Measurements from ENCODE around the gene SLC25A13. TPM values are rescaled to one million over a fixed set of nuclear protein-coding genes. Genes with fewer than 3 reads are reported as not detected.

SLC25A13 gene
- total and polyA plus RNA-seq, 2 of the 13 experiments (the other 11 are each of a cell fraction or from before 2014, with no cell fraction given): 36.2 to 84.9 TPM

- peak; percentile 96 for TF ChIP-seq RERE (CRISPR knock-in tag; IDR thresholded peaks at IDR 0.05; ENCODE audit: low read depth)
- peak; percentile 33; the same call in 1 of the 2 replicates for TF ChIP-seq SOX13 (IDR thresholded peaks at IDR 0.05)
- peak in 1 of 2 experiments; percentile 91; a peak in 2 of 4 replicates for TF ChIP-seq SOX13 (CRISPR knock-in tag; conservative IDR thresholded peaks at IDR 0.05 in 1 of 2, IDR thresholded peaks at IDR 0.05 in 1 of 2)
- peak; percentile 84 for TF ChIP-seq RARA (CRISPR knock-in tag; IDR thresholded peaks at IDR 0.05)
- peak; percentile 74 for TF ChIP-seq ZMYM3 (CRISPR knock-in tag; IDR thresholded peaks at IDR 0.05)
- TF ChIP-seq MEF2D (CRISPR knock-in tag; IDR thresholded peaks at IDR 0.05): peak; percentile 92
- TF ChIP-seq HOMEZ (CRISPR knock-in tag; IDR thresholded peaks at IDR 0.05; ENCODE audit: low read depth): peak; percentile 75; the same call in 1 of the 2 replicates
- peak; percentile 86 for TF ChIP-seq ZNF143 (CRISPR knock-in tag; IDR thresholded peaks at IDR 0.05)
- peak; percentile 99 for TF ChIP-seq GATAD2A (CRISPR knock-in tag; IDR thresholded peaks at IDR 0.05)
- TF ChIP-seq TEAD3 (CRISPR knock-in tag; optimal IDR thresholded peaks at IDR 0.05; ENCODE audit: borderline replicate concordance): peak; percentile 57
- TF ChIP-seq MAZ (IDR thresholded peaks at IDR 0.05; ENCODE audit: borderline replicate concordance, low read depth, low read length): no peak; the same call in 1 of the 2 replicates
- peak; percentile 63; the same call in 1 of the 2 replicates for TF ChIP-seq MAZ (CRISPR knock-in tag; IDR thresholded peaks at IDR 0.05; ENCODE audit: low read depth)
- TF ChIP-seq ESRRA (CRISPR knock-in tag; IDR thresholded peaks at IDR 0.05; ENCODE audit: low read depth): 0 out of 2 replicates have a peak, but pooled peaks have one; percentile 35
- TF ChIP-seq ZNF354B (CRISPR knock-in tag; IDR thresholded peaks at IDR 0.05): peak; percentile 67; the same call in 1 of the 2 replicates
- TF ChIP-seq GATAD1 (CRISPR knock-in tag; IDR thresholded peaks at IDR 0.05): 0 out of 2 replicates have a peak, but pooled peaks have one; percentile 43
- peak; percentile 98 for TF ChIP-seq TCF7 (IDR thresholded peaks at IDR 0.05; ENCODE audit: low read depth)
- TF ChIP-seq ZSCAN20 (CRISPR knock-in tag; IDR thresholded peaks at IDR 0.05; ENCODE audit: borderline replicate concordance): no peak
- 0 out of 2 replicates have a peak, but pooled peaks have one; percentile 42 for TF ChIP-seq REL (CRISPR knock-in tag; conservative IDR thresholded peaks at IDR 0.05)
- TF ChIP-seq YEATS4 (CRISPR knock-in tag; IDR thresholded peaks at IDR 0.05; ENCODE audit: borderline replicate concordance): peak; percentile 69; the same call in 1 of the 2 replicates
- no peak for TF ChIP-seq SNAPC5 (CRISPR knock-in tag; IDR thresholded peaks at IDR 0.05; ENCODE audit: borderline replicate concordance)
- TF ChIP-seq CCDC6 (CRISPR knock-in tag; IDR thresholded peaks at IDR 0.05): peak; percentile 60; the same call in 1 of the 2 replicates
- TF ChIP-seq PRPF4 (IDR thresholded peaks at IDR 0.05; ENCODE audit: low read depth, low read length, poor library complexity, severe bottlenecking): no peak
- TF ChIP-seq KDM1A (CRISPR knock-in tag; IDR thresholded peaks at IDR 0.05): 0 out of 2 replicates have a peak, but pooled peaks have one; percentile 36
Observed at GRCh38 chr7:96303105-96303685, 18.7 kb downstream of the SLC25A13 start (continued).
